Right atrium auricular region (tissue), 2 donors: ENCODE results near the gene CFAP73. TPM values are rescaled to one million over a fixed set of nuclear protein-coding genes. Genes with fewer than 3 reads are reported as not detected.

Experiments used
- DNase-seq: peaks from one replicate; pipeline ENCODE4 v3.0.0-alpha.2; 2019; ENCODE audit warnings: low spot score
- H3K27ac ChIP-seq, 2 donors: fragments of 200-600 bp; sonication (generic); 1 replicate in 1 of 2; 2 replicates in 1 of 2; pipeline ENCODE4 v1.5.1; 2016 to 2019
- H3K27me3 ChIP-seq, 2 donors: fragments of 200-600 bp; sonication (generic); one replicate each; pipeline versions ENCODE4 v1.5.1 to v1.6.0; 2017 to 2019
- H3K36me3 ChIP-seq: fragments of 200-600 bp; sonication (generic); one replicate; pipeline ENCODE4 v1.5.1; 2016
- H3K4me1 ChIP-seq, 2 donors: fragments of 200-600 bp; sonication (generic); one replicate each; pipeline versions ENCODE4 v1.5.1 to v1.6.0; 2017 to 2019
- H3K4me3 ChIP-seq, 2 donors: fragments of 200-600 bp; sonication (generic); 1 replicate in 1 of 2; 2 replicates in 1 of 2; pipeline ENCODE4 v1.5.1; 2017 to 2019; ENCODE audit warnings: mild to moderate bottlenecking in 1 of 2, moderate library complexity in 1 of 2
- H3K9me3 ChIP-seq, 2 donors: fragments of 200-600 bp; sonication (generic); one replicate each; pipeline ENCODE4 v1.5.1; 2019
- CTCF ChIP-seq, 2 donors: fragments of 200-600 bp; sonication (generic); IDR thresholded peaks; one replicate each; pipeline ENCODE4 v1.5.1; 2019; ENCODE audit warnings: antibody characterized with exemption in 2 of 2
- total RNA-seq, 2 donors: library from RNA; depleted of rRNA; stranded (reverse); fragments of >200 nt; gene quantifications; one replicate each; pipeline ENCODE4 v1.1.0, GENCODE V29; 2016

CFAP73 gene
- total RNA-seq, 2 donors from 2014 or later: not detected

- no peak for TF ChIP-seq CTCF (IDR thresholded peaks at IDR 0.05)
- H3K4me1 ChIP-seq: no peaks in the 10 kb centered on the region
- H3K4me3 ChIP-seq: no peak overlapping the region
- H3K27me3 ChIP-seq: no peaks in the 10 kb centered on the region
- no peaks in the 10 kb centered on the region for H3K9me3 ChIP-seq
- DNase-seq: no peak
- H3K27ac ChIP-seq: no peak overlapping the region
- H3K36me3 ChIP-seq: no peaks in the 10 kb centered on the region
These were observed 39.5 kb upstream of the CFAP73 start for GRCh38 chr12:113109872-113110599.

GRCh38 chr12:113111247-113111646 lies 38.3 kb upstream of the CFAP73 start:
- H3K27me3 ChIP-seq: no peaks in the 10 kb centered on the region
- no peaks in the 10 kb centered on the region for H3K36me3 ChIP-seq
- no peak overlapping the region for H3K27ac ChIP-seq
- no peak for DNase-seq
- H3K4me1 ChIP-seq: no peaks in the 10 kb centered on the region
- H3K9me3 ChIP-seq: no peaks in the 10 kb centered on the region
- TF ChIP-seq CTCF (IDR thresholded peaks at IDR 0.05): no peak
- no peak overlapping the region for H3K4me3 ChIP-seq

- Histone ChIP-seq H3K36me3 (no peaks in the 10 kb centered on the region), H3K9me3 (no peaks in the 10 kb centered on the region), H3K27ac (no peak overlapping the region), H3K4me1 (no peaks in the 10 kb centered on the region), H3K27me3 (no peaks in the 10 kb centered on the region), H3K4me3 (no peak overlapping the region)
- TF ChIP-seq CTCF (IDR thresholded peaks at IDR 0.05): no peak
- DNase-seq: no peak
These were observed 37.3 kb upstream of the CFAP73 start for GRCh38 chr12:113112043-113112899.

GRCh38 chr12:113113397-113113796 lies 36.1 kb upstream of the CFAP73 start:
- Histone ChIP-seq H3K27ac (no peak overlapping the region), H3K9me3 (no peaks in the 10 kb centered on the region), H3K4me3 (no peak overlapping the region), H3K4me1 (no peaks in the 10 kb centered on the region), H3K36me3 (no peaks in the 10 kb centered on the region), H3K27me3 (no peaks in the 10 kb centered on the region)
- no peak for DNase-seq
- no peak for TF ChIP-seq CTCF (IDR thresholded peaks at IDR 0.05)

- Histone ChIP-seq H3K36me3 (no peaks in the 10 kb centered on the region), H3K27me3 (no peaks in the 10 kb centered on the region)
- no peak for TF ChIP-seq CTCF (IDR thresholded peaks at IDR 0.05)
These were observed 34.9 kb upstream of the CFAP73 start for GRCh38 chr12:113114447-113115178.

More at GRCh38 chr12:113114447-113115178, 34.9 kb upstream of the CFAP73 start:
- H3K4me1 ChIP-seq: no peaks in the 10 kb centered on the region
- no peak for DNase-seq
- no peak overlapping the region for H3K27ac ChIP-seq
- no peak overlapping the region for H3K4me3 ChIP-seq
- H3K9me3 ChIP-seq: no peaks in the 10 kb centered on the region
